GM13977 (cell line): ENCODE data around the gene GALNT1.

Source experiments
- DNase-seq: peaks from one replicate; pipeline ENCODE4 v3.0.0; 2012; ENCODE audit warnings: low spot score
- CTCF ChIP-seq: IDR thresholded peaks from 2 replicates; pipeline ENCODE4 v1.5.1; 2012; ENCODE audit warnings: mild to moderate bottlenecking, control low read depth; ENCODE audit not compliant: insufficient read depth; ENCODE audit errors: extremely low read depth, missing control alignments
- in situ Hi-C: fragments of 300-500 bp; cut with MboI; formaldehyde crosslinking; loops from one replicate; pipeline ENCODE4 v1.12.0; 2022; ENCODE audit warnings: low sequenced_read_pairs, low pct_unique_long_range_greater_than_20kb, mixed read lengths, inconsistent platforms; ENCODE audit not compliant: unreplicated experiment

Gene GALNT1

DNA sequence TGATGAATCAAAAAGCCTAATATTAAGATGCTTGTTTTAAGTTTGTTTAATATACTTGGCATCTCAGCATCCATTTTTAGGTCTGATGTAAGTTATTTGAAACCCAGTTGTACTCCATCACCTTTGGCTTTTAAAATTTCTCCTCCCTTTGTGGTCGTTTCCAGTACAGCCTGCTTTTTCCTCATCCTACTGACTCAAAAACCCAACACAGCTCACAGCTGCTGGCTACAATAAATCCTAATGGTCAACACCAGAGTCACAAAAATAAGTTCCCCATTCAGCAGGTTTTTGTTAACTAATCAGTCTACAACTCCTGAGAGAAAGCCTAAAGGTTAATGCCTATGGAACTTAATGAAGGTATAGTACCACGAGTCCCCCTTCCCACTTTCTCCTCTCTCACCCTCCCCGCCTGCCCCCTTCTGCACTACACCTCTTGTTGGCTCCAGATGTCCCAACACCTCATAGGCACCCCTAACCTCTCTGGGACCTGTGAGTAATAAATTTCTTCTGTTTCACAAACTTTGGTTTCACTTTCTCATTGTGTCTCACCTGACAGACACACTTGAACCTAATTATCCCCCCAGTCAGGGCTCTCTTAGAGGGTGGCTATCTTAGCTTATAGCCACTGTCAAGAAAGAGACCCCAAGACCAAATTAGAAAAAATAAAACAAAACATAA lies 148.6 kb downstream of the GALNT1 start:
- in situ Hi-C loops, result no loop called here
- no peak for TF ChIP-seq CTCF
- DNase-seq, result no peak

GRCh38 chr18:35730691-35731370 lies 149.3 kb downstream of the GALNT1 start:
- no peak for DNase-seq
- in situ Hi-C loops, result no loop called here

GRCh38 chr18:35731701-35732100 lies 150.2 kb downstream of the GALNT1 start:
- TF ChIP-seq CTCF, result no peak
- no peak for DNase-seq
- in situ Hi-C loops, result no loop called here

More at GRCh38 chr18:35730691-35731370, 149.3 kb downstream of the GALNT1 start:
- TF ChIP-seq CTCF, result no peak

- no peak for DNase-seq
- TF ChIP-seq CTCF, result no peak
- in situ Hi-C loops, result no loop called here
Observed at GRCh38 chr18:35732162-35732561, 150.6 kb downstream of the GALNT1 start.

DNA sequence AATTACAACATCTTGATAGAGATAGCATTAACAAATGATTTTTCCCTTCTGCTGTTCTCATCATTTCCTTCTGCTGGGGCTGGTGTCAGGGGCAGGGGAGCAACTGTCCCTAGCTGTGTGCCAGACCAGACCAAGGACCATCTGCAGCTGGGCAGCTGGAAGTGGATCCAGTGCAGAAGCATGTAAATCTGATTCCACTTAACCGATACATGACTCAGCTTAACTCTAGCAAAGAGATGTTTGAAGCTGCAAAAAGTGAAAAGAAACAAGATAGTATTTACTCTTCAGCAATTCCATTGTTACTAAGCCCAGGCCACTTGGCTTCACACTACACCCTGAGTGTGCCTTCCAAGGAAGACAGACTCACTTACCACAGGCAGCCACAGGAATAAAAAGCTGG lies 151.1 kb downstream of the GALNT1 start:
- DNase-seq, result no peak
- no peak for TF ChIP-seq CTCF
- in situ Hi-C loops, result no loop called here

DNA sequence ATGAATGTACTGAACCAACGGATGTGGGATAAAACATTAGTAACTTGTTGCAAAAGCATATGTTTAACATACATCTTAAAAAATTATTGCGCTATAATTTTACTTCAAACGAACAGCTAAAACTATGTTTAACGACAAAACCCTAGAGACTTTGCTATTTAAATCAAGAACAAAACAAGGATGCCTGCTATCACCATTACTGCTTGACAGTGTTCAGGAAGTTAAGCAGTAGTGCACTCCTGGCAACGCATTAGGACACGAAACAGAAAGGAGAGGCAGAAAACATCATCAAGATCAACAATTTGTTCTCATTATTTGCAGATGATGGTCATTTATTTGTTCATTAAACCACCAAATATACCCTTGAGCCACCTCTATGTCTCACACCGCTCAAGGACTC lies 151.9 kb downstream of the GALNT1 start:
- DNase-seq, result no peak
- TF ChIP-seq CTCF, result no peak
- in situ Hi-C loops, result no loop called here
